ENCODE data around the gene HNRNPM.
"Not testable (repeated sequence)": the region's sequence is repeated elsewhere in the genome, so short reads cannot be mapped to it uniquely, and the experiment has no call there.

Gene HNRNPM

DNA sequence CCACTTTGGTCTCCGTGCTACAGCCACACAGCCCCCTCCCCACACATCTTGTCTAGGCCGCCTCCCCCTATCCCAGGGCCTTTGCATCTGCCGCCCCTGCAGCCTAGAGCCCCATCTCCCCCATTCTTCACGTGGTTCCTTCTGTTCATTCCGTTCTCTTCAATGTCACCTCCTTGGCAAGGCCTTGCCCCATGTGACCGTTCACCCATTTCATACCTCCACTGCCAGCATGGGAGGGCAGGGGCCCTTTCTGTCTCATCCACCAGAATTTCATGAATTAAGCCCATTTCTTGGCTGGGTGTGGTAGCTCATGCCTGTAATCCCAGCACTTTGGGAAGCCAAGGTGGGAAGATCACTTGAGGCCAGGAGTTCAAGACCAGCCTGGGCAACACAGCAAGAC, 15.7 kb upstream of the HNRNPM start:
- DNase-seq, result no peak

DNA sequence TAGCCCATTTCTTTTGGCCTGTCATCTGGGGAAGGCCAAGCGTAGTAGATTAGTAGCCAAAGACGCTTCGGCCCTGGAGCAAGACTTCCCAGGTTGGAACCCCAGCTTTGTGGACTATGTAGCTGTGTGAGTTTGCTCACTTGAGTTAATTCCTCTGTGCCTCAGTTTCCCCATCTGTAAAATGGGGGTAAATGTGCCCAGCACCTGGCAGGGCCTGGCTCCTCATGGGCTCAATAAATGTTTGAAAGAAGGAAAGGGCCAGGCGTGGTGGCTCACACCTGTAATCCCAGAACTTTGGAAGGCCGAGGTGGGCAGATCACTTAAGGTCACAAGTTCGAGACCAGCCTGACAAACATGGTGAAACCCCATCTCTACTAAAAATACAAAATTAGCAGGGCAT, 14.9 kb upstream of the HNRNPM start:
- DNase-seq, result no peak

DNA sequence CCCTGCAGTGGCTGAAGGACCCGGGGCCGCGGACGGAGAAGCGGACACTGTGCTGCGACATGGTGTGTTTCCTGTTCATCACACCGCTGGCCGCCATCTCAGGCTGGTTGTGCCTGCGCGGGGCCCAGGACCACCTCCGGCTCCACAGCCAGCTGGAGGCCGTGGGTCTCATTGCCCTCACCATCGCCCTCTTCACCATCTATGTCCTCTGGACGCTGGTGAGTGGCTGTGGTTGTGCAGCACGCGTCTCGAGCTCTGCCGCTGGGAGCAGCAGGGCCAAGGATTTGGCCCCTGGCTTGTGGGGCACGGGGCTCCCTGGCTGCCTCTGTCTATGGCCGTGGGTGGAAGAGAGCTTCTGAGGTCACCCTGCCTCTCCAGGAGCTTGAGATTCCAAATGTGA, 14.1 kb upstream of the HNRNPM start:
- DNase-seq, result no peak

DNA sequence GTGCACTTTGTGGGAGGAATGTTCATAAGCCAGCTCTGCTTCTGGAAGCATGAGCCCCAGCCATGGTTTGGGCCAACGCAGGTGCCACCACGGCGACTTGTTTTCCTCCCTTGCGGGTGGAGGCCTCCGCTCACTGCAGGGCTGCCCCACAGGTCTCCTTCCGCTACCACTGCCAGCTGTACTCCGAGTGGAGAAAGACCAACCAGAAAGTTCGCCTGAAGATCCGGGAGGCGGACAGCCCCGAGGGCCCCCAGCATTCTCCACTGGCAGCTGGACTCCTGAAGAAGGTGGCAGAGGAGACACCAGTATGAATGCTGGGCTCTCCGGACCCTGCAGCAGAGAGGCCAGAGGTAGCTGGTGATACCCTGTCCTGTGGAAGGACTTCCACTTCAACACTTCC, 6.5 kb upstream of the HNRNPM start:
- DNase-seq, result no peak

DNA sequence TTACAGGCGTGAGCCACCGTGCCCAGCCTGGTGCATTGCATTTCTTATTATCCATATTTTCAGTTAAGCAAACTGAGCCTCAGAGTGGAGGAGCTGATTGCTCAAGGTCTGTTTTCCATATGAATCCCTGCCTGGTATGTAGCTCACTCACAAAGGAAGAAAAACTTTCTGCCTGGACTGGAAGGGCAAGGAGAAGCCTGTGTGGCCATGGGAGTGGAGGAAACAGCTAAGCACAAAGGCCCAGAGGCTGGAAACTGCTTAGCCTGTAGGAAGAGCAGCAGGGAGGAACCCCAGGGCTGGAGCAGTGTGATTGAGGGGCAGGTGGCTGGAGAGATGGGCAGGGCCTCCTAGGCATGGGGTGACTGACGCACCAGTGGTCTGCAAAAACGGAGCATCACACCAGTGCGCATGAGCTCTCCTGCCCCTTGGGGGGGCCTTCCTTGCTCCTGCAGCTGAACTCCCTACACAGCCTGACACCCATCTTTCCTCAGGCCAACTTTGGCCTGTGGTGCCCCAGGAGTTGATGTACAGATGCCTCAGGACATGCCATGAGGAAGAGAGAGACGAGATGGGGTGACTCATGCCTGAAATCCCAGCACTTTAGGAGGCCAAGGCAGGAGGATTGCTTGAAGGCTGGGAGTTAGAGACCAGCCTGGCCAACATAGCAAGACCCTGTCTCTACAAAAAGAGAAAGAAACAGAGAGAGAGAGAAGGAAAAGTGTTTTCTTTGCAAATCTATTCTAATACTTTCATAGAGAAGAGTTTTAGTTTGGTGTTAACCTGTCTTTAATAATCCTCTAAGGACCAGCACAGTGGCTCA, 2.8 kb upstream of the HNRNPM start:
- no peak for DNase-seq

DNA sequence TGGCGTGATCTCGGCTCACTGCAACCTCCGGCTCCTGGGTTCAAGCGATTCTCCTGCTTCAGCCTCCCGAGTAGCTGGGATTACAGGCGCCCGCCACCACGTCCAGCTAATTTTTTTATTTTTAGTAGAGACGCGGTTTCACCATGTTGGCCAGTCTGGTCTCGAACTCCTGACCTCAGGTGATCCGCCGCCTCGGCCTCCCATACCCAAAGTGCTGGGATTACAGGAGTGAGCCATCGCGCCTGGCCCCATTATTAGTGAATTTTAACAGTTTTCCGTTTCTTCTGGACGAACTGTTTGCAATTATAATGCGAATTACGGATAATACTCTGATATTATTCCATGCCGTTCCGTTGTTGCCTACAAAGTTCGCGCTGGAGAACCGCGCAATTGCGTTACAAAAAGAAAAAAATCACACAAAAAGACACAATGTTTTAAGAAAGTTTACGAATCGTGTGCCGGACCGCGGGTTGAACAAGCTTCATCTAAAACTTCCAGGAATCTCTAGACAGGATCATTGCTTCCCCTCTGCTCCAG, 567 bp upstream of the HNRNPM start:
- DNase-seq, result not testable (repeated sequence)

DNA sequence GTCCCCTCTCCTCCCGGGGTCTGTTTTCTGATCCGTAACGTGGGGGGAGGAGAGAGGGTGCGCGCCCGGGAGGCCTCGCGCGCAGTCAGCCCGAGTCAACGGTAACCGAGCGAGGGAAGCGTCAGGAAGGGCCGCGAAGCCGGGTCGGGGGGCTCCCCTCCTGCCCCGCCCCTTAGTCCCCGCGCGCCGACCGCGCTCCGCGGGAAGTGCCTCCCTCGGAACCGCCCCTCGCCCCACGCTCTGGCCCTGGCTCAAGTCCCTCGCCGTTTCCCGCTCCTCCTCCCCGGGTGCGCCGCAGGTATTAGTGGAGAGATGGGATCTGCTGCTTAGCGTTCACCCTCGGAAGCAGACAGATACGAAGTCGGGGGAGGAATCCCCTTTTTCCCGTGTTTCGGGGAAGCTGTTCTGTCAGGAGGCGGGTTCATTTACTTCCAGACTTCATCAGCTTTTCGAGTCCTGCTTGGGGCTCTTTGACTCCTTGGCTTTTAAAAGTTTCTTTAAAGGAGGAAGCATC, 770 bp downstream of the HNRNPM start:
- DNase-seq, result peak; percentile 21

DNA sequence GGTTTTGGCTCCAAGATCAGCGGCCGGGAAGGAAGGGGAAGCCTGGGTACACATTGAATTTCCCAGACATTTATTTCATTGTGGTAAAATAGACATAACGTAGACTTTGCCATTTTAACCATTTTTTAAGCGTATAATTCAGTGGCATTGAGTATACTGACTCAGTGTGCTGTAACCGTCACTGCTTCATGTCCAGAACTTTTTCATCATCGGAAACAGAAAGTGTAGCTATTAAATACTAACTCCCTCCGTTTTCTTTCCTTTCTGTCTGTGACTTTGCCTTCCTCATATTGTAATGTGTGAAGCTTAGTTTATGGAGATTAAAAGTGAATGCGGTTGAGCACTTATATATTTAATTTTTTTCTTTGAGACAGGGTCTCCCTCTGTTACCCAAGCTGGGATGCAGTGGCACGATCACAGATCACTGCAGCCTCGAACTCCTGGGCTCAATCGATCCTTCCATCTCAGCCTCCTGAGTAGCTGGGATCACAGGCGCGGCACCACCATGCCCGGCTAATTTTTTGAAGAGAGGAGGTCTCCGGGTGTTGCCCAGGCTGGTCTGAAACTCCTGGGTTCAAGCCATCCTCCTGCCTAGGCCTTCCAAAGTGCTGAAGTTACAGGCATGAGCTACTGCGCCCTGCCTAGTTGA, 1.4 kb downstream of the HNRNPM start:
- DNase-seq, result no peak

DNA sequence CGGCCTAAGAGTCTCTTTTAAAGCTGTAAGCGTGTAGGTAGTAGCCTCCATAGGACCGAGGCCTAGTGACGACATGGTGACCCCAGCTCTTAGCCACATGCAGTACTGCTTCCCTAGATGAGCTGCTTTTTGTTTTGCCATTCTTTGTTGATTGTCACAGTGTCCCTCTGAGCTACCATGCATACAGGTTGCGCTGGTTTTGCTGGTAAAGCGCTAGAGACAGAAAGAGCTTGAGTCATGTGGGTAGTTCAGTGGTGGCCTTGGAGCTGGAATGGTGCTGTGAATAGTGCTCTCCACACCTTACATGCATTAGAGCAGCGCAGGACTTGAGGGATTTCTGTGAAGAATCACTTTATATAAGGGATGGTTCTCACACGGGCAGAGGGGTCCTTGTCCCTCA, 5.1 kb downstream of the HNRNPM start:
- no peak for DNase-seq

DNA sequence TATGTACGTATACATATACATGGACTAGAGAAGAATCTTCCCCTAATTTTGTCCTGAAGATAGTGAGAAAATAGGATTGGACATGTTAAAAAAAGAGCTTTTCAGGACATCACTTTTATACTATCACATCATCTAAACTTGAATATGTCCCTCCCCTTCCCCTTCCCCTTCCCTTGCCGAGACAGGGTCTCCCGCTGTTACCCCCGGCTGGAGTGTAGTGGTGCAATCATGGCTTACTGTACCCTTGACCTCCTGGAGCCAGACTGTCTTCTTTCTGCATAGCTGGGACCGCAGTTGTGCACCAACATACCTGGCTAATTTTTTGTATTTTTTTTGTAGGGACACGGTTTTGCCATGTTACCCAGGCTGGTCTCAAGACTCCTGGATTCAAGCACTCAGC, 6.6 kb downstream of the HNRNPM start:
- DNase-seq, result no peak

DNA sequence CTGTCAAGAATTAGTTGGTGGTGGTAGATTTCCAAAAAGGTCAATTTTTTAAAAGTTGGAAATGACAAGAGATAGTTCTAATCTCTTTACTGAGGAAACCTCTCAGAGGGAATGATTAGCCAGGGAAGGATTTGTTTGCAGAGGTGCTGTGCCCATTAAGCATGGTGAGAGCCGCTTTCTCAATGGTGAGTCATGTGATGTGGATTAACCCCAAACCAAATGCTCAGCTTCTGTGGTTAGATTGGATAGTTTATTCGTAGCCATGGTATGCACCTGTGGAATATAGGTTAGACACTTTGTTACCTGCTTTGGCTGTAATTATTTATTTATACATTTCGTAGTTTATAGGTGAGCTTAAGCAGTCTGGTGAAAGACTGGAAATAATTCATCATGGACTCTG, 7.1 kb downstream of the HNRNPM start:
- DNase-seq, result no peak

DNA sequence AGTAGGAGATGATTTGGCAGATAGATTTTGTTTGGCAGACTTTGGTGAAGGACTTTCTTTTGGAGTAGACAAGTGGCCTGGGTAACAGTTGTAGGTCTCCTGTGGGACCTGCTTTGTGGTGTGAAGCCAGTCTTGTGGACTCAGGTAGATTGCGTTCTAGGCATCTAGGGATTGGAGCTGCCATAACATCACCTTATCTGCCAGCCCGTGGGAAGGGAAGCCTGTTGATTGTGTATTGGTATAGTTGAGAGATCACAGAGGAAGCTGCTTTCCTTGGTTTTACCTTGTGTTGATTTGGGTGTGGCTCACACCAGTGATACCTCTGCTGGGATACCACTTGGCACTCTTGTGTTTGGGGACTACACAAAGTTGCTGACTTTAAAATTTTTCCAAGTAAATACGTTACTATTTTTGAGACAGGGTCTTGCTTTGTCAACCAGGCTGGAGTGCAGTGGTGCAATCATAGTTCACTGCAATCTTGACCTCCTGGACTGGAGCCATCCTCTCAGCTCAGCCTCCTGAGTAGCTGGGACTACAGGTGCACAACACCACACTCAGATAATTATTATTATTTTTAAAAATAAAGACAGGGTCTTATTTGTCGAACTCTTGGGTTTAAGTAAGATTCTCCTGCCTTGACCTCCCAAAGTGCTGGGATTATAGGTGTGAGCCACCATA, 7.8 kb downstream of the HNRNPM start:
- no peak for DNase-seq

DNA sequence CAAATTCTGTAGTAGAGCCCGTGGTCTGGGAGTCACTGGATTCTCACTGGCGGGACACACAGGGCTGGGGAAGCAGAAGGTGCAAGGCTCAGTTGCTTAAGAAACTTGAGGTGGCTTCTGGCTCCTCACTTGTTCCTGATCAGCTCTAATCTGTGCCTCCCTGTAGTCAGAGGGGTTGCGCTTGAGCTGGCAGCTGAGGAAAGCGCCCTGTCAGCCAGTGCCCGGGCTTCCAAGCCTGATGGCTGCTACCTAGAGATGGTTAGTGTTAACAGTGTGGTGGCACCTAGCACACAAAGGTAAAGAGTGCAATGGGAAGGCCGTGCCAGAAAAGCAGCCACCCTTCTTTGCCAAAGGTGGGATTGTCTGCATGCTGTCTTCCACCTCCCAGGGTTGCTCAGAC, 8.8 kb downstream of the HNRNPM start:
- DNase-seq, result no peak

DNA sequence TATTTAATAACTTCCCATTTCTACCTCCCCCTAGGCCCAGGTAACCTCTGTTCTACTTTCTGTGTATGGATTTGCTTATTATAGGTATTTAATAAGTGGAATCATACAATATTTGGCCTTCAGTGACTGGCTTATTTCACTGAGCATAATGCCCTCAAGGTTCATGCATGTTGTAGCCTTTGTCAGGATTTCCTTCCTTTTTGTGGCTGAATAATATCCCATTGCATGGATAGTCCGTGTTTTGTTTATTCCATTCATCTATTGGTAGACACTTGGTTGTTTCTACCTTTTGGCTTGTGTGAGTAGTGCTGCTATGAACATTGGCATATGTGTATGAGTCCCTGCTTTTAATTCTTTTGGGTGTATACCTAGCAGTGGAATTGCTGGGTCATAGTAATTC, 9.4 kb downstream of the HNRNPM start:
- no peak for DNase-seq

DNA sequence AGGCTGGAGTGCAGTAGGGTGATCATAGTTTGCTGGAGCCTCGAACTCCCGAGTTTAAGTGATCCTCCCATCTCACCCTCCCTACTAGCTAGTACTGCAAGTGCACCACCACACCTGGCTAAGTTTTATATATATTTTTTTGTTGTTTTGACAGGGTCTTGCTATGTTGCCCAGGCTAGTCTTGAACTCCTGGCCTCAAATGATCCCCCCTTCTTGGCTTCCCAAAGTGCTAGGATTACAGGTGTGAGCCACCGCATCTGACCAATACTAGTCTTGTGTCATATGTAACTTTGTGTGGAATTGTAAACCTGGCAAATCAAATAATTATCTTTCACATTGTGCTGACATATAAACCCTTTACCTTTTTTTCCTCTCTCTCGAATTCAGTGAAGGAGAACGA, 10.2 kb downstream of the HNRNPM start:
- DNase-seq, result no peak

DNA sequence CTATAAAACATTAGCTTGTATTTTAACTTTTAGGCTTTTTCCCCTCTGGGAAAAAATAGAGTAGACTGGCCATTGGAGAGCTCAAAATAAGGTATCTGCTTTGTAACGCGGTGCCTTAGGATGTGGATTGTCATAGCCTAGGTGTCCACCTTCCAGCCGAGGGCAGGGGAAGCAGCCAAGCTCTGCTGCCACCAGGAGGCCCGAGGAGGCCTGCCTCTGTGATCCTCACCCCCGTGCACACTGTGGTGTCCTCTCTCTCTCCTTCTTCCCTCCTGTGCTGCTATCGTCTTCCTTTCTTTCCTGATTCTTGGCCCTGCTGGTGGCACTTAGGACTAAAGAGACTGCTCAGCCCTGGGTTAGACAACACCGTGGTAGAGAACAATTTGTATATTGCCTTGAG, 11.3 kb downstream of the HNRNPM start:
- no peak for DNase-seq

DNA sequence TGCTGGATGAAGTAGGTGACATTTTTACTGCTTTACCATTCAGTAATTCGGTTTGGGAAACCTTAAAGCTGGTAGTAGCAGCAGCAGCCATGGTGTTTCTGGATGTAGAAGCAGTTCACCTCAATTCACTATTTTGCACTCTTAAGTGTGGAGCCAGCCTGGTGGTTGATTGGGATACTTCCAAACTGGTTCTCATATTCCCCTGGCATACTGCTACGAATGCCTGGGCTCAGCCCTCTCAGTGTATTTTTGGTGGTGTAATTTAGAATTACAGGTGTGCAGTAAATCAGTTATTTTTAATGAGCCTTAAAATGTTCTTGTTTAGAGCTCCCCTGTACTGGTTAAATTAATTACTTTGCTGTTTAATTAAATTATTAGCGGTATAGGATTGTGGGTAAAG, 12.4 kb downstream of the HNRNPM start:
- DNase-seq, result no peak

DNA sequence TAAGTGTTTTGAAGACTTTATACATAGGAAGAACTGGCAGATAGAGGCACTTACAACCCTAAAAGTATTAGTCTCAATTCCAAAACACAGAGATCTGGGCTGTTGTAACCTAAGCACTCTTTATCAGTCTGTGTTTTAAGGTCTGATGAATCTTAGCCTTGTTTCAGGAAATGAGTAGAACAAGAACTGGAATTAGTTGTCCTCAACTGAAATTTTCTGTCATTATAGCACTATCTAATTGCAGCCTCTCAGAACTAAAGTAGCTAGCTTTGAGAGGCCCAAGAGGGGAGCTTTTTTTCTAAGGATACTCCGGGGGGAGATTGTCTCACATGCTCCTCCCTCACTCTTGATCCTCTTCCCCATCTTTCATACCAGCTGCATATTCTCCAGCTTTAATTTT, 13.1 kb downstream of the HNRNPM start:
- no peak for DNase-seq

DNA sequence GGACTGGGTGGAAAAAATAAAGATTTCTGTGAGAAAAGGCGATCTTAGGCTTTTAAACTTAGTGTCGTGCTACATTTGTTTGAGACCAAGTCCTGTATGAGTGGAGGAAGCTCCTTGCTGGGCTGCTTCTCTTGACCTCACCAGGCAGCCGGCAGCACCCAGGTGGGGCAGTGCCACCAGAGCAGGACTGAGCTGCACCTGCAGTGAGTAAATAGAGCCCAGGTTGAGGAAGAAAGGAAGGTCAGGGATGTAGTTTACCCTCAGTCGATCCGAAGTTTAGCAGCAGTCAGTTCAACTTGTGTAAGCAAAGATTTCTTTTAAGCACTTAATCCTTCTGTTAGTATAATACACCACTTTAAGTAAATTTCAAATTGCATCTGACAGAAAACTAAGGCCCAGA, 13.6 kb downstream of the HNRNPM start:
- DNase-seq, result no peak

DNA sequence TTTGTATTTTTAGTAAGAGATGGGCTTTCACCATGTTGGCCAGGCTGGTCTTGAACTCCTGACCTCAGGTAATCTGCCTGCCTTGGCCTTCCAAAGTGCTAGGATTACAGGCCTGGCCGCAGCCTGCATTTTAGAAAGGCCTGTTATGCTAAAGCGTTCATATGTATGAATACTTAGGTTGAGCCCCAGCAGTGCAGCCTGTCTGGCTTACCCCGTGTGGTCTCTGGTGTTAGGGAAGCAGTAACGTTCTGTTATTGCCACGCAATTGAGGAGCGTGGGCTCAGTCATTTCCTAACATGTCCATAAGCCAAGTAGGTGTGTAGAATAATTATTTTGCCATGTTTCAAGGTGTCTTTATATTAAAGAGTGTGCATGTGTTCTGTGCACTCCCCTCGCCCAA, 14.3 kb downstream of the HNRNPM start:
- no peak for DNase-seq

DNA sequence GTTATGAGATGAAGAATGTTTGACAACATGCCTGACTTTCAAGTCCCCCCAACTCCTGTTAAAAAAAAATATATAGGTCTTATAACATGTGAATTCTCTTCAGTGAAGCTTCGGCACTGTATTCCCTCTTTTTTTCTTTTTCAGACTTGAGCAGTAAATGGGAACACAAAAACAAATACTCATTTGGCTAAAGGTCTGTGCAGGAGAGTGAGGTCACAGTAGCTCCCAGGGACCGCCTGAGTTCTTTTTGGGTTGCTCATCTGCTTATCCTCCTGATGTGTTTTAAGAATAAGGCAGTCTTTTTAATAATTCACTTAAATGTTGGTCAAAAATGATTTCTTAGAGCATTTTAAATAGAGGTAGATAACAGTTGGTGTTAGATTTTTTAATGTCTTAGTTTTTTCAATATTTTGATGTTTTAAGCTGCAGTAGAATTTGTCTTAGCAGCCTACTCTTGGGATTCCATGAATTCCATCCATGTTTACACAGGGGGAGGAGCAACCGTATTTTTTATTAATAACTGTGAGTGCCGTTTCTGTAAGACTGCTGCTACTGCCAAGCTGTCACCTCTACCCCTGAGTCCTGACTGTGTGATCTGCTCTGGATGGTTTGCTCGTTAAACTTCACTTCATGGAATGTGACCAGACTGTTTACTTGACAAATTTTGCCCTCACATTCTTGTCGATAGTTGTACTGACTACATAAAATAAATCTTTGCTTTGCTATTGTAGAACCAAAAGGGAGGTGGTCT, 14.9 kb downstream of the HNRNPM start:
- DNase-seq, result no peak

DNA sequence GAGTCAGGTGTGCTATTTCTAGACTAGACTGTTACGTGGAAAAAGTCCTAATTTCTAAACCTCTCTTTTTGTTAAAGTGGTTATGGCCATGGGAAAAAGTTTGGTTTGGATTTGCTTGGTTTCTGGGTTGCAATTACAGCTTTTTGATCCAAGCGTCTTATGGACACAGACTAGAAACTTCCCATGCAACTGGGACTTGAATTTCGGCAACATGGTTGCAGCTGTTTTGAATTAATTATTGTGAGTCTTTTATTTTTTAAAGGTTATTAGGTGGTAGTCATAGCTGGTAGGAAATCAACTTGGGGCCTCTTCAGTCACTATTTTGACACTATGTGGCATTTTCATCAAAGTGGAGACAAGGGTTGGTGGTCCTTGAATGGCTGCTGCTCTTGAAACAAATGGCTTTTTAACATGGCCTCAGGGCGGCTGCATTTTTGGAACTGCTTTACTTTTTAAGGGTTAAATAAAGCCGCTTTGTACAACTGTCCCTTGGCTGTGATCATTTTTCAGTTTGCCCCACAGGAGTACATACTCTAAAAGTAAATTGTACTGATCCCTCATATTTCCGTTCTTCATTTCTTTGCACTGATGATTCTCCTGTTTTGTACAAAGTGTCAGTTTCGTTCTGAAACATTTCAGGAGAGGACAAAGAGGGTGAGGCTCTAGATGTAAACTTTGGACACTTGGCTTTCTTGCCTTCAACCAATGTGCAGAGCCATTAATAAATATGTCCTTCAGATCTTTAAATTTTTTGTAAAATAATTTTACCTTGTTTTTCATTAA, 15.9 kb downstream of the HNRNPM start:
- no peak for DNase-seq
